Middle frontal gyrus (tissue), 1 donor: ENCODE results near the gene TRMU.

ENCODE experiments used
- DNase-seq: peaks from one replicate; pipeline ENCODE4 v3.0.0-alpha.2; 2015; ENCODE audit warnings: low spot score; ENCODE audit errors: extremely low spot score

TRMU gene

GRCh38 chr22:46355369-46355995 is 20.0 kb downstream of the TRMU start:
- DNase-seq = no peak

- DNase-seq = no peak
Measured at GRCh38 chr22:46355996-46356471, 20.5 kb downstream of the TRMU start.

- no peak for DNase-seq
Measured at GRCh38 chr22:46356496-46357480, 21.3 kb downstream of the TRMU start.

- DNase-seq = no peak
Measured at GRCh38 chr22:46357711-46358520, 22.4 kb downstream of the TRMU start.

- DNase-seq = no peak
Measured at GRCh38 chr22:46358766-46359165, 23.3 kb downstream of the TRMU start.

GRCh38 chr22:46359362-46359761 is 23.8 kb downstream of the TRMU start:
- no peak for DNase-seq

GRCh38 chr22:46360097-46360496 is 24.6 kb downstream of the TRMU start:
- no peak for DNase-seq

- no peak for DNase-seq
Measured at GRCh38 chr22:46360891-46361290, 25.4 kb downstream of the TRMU start.

- no peak for DNase-seq
Measured at GRCh38 chr22:46361826-46362202, 26.3 kb downstream of the TRMU start.

- DNase-seq = no peak
Measured at GRCh38 chr22:46362203-46362933, 26.9 kb downstream of the TRMU start.

GRCh38 chr22:46362934-46363515 is 27.5 kb downstream of the TRMU start:
- no peak for DNase-seq

- DNase-seq = no peak
Measured at GRCh38 chr22:46363611-46364321, 28.3 kb downstream of the TRMU start.

- DNase-seq = no peak
Measured at GRCh38 chr22:46364341-46365165, 29.0 kb downstream of the TRMU start.

- DNase-seq = no peak
Measured at GRCh38 chr22:46365166-46365624, 29.7 kb downstream of the TRMU start.

- DNase-seq = no peak
Measured at GRCh38 chr22:46366327-46366731, 30.8 kb downstream of the TRMU start.

GRCh38 chr22:46366801-46367706 is 31.5 kb downstream of the TRMU start:
- no peak for DNase-seq

GRCh38 chr22:46367707-46368191 is 32.2 kb downstream of the TRMU start:
- DNase-seq = no peak

- no peak for DNase-seq
Measured at GRCh38 chr22:46368422-46368821, 32.9 kb downstream of the TRMU start.
